ENCODE measurements around the gene IFI16. TPM values are rescaled to one million over a fixed set of nuclear protein-coding genes. Genes with fewer than 3 reads are reported as not detected.

The IFI16 gene
- polyA plus RNA-seq, 2 of the 4 experiments (the other 2 are of a cell fraction), result 1.5 to 3.3 TPM

GRCh38 chr1:159055181-159055641 is 45.5 kb downstream of the IFI16 start:
- no peak for FAIRE-seq
- Histone ChIP-seq H3K9me3 (no peaks in the 10 kb centered on the region), H3K4me2 (no peak overlapping the region), H3K4me1 (no peaks in the 10 kb centered on the region), H3K27ac (no peak overlapping the region), H3K4me3 (no peak overlapping the region)
- DNase-seq (ENCODE audit: low read depth in 1 of 2, low spot score in 1 of 2), result no peak
- TF ChIP-seq HOXB13 (CRISPR knock-in tag; IDR thresholded peaks at IDR 0.05; ENCODE audit: low read depth) (no peak), REST (IDR thresholded peaks at IDR 0.05) (no peak), CBX8 (IDR thresholded peaks at IDR 0.05) (no peak), TFCP2L1 (CRISPR knock-in tag; IDR thresholded peaks at IDR 0.05) (no peak), HEYL (CRISPR knock-in tag; IDR thresholded peaks at IDR 0.05) (no peak), ATOH8 (CRISPR knock-in tag; IDR thresholded peaks at IDR 0.05; ENCODE audit: low read depth) (no peak), EHF (CRISPR knock-in tag; IDR thresholded peaks at IDR 0.05) (no peak), RARB (CRISPR knock-in tag; IDR thresholded peaks at IDR 0.05) (no peak), MAZ (IDR thresholded peaks at IDR 0.05; ENCODE audit: borderline replicate concordance, low read depth, low read length) (no peak)
- TF ChIP-seq, protein P1, sequence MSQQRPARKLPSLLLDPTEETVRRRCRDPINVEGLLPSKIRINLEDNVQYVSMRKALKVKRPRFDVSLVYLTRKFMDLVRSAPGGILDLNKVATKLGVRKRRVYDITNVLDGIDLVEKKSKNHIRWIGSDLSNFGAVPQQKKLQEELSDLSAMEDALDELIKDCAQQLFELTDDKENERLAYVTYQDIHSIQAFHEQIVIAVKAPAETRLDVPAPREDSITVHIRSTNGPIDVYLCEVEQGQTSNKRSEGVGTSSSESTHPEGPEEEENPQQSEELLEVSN (IDR thresholded peaks at IDR 0.05; ENCODE audit: borderline replicate concordance, low read depth), result no peak
- ChIA-PET CTCF (interaction anchor here (0.9 kb wide), 1 partner anchor 17 kb away, joined by 6 read pairs; no protein-coding TSS in a partner anchor), POLR2A (no interaction called here)
- whole genome bisulfite sequencing (ENCODE audit: missing lambda C conversion rate), result 58% methylated on average over 5 of the region's 5 CpGs
- ATAC-seq, result no peak

- no peak overlapping the region for H3K27ac ChIP-seq
- 54% methylated on average over 7 of the region's 7 CpGs for WGBS (ENCODE audit: missing lambda C conversion rate)
- H3K4me1 ChIP-seq, result no peaks in the 10 kb centered on the region
- no peak for ATAC-seq
- ChIA-PET CTCF (interaction anchor here (0.9 kb wide), 1 partner anchor 16 kb away, joined by 6 read pairs; no protein-coding TSS in a partner anchor), POLR2A (no interaction called here)
- no peak for FAIRE-seq
- H3K4me3 ChIP-seq, result no peak overlapping the region
- no peaks in the 10 kb centered on the region for H3K9me3 ChIP-seq
- DNase-seq (ENCODE audit: low read depth in 1 of 2, low spot score in 1 of 2), result no peak
- H3K4me2 ChIP-seq, result no peak overlapping the region
- TF ChIP-seq CBX2 (IDR thresholded peaks at IDR 0.05; ENCODE audit: borderline replicate concordance, low read depth) (no peak), POLR2AphosphoS2 (conservative IDR thresholded peaks at IDR 0.05; ENCODE audit: low read length) (no peak), PBX3 (IDR thresholded peaks at IDR 0.05) (no peak), ZNF302 (CRISPR knock-in tag; IDR thresholded peaks at IDR 0.05) (no peak), GATA3 (IDR thresholded peaks at IDR 0.05; ENCODE audit: borderline replicate concordance) (no peak), ZFP36 (IDR thresholded peaks at IDR 0.05; ENCODE audit: borderline replicate concordance, partially characterized antibody) (no peak), SMC3 (IDR thresholded peaks at IDR 0.05) (no peak), ELK1 (IDR thresholded peaks at IDR 0.05; ENCODE audit: low read depth, low read length) (no peak), HOXB13 (CRISPR knock-in tag; IDR thresholded peaks at IDR 0.05; ENCODE audit: low read depth) (no peak), MAZ (IDR thresholded peaks at IDR 0.05; ENCODE audit: borderline replicate concordance, low read depth, low read length) (no peak), HOXA7 (CRISPR knock-in tag; IDR thresholded peaks at IDR 0.05) (no peak), POLR2A (IDR thresholded peaks at IDR 0.05; ENCODE audit: low read length) (no peak), HDAC2 (IDR thresholded peaks at IDR 0.05) (no peak), PHF8 (IDR thresholded peaks at IDR 0.05; ENCODE audit: borderline replicate concordance, low read depth) (no peak), EHF (CRISPR knock-in tag; IDR thresholded peaks at IDR 0.05) (no peak), JUN (IDR thresholded peaks at IDR 0.05) (no peak), SREBF2 (IDR thresholded peaks at IDR 0.05) (no peak)
Observed at GRCh38 chr1:159056069-159056698, 46.5 kb downstream of the IFI16 start.
